ENCODE measurements around the gene ST6GALNAC3.

- no peak for TF ChIP-seq CTCF (IDR thresholded peaks at IDR 0.05)
- no peak for TF ChIP-seq EZH2phosphoT487 (IDR thresholded peaks at IDR 0.05)
- TF ChIP-seq EZH2 (IDR thresholded peaks at IDR 0.05), result no peak
Measured at GRCh38 chr1:76303340-76303717, 228.8 kb downstream of the ST6GALNAC3 start.
